NCI-H2081 (cell line): ENCODE measurements around the gene KCNAB2.
"Not testable (repeated sequence)": the region's sequence is repeated elsewhere in the genome, so short reads cannot be mapped to it uniquely, and the experiment has no call there.

Experiments used
- DNase-seq, 2 experiments: peaks; one replicate each; lab custom pipeline; 2025; lab: John Stamatoyannopoulos, UW

KCNAB2 gene

GRCh38 chr1:6010554-6010953 is 35.1 kb upstream of the KCNAB2 start:
- DNase-seq: no peak

- no peak for DNase-seq
These were observed 34.3 kb upstream of the KCNAB2 start for GRCh38 chr1:6011161-6011945.

GRCh38 chr1:6011946-6012258 is 33.8 kb upstream of the KCNAB2 start:
- no peak for DNase-seq

DNA sequence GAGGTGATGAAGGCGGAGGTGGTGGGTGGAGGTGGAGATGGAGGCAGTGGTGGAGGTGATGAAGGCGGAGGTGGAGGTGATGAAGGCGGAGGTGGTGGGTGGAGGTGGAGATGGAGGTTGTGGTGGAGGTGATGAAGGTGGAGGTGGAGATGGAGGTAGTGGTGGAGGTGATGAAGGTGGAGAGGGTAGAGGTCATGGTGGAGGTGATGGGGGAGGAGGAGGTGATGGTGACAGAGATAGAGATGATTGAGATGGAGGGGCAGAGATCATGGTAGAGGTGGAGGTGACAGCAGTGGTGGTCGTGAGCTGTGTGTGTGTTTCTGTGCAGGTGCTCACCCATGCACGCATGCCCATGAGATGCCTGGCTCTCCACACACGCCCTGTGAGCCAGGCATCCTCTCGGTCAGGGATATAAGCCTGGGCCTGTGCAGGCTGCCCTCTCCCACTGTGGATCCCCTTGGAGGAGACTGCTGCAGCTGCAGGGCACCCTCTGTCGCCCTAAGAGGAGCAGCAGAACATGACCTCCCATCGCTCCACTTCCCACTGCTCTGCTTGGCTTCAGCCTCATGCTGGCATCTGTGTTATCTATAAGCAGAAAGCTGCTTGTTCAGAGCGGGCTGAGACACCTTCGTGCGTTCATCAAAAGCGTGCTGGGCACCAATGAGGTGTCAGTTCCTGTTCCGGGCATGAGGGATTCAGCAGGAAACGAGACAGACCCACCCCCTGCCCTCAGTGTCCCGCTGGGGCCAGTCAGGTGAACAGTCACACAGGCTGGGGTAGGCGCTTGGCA is 33.0 kb upstream of the KCNAB2 start:
- no peak for DNase-seq

- no peak for DNase-seq
These were observed 32.2 kb upstream of the KCNAB2 start for GRCh38 chr1:6013491-6013890.

DNA sequence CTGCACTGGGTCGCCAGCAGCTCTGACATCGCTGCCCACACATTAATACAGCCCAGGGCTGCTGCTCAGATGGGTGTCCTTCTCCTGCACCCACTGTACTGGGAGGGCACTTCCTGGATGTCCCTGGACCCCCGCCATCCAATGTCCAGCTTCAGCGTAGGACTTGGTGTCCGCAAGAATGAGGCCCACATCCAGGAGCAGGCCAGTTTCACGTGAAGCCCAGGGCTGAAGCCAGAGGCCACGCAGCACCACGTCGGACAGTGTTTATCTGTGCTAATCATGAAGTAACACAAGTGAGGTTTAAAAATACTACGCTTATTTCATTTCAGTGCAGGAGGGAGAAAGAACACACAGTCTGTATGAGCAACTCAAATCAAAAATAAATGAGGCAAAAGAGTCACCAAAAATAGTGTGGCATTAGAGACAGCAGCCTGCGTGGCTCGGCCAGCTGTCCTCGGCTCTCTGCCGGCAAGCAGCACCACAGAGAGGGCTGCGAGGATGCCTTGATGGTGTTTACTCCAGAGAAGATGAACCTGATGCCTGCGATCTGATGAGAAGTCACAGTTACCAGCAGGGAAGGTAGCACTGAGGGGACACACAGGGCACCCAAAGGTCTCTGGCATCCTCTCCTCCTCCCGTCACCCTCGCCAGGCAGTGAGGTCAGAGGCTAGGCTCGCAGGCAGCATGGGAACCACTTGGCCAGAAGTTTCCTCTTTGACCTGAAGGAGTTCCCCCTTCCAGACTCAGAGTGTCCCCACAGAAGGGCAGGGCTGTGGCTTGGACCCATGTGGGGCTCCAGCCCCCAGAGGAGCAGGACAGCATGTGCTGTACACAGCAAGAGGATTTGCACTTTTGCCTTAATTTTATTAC is 31.3 kb upstream of the KCNAB2 start:
- no peak for DNase-seq

GRCh38 chr1:6016191-6016865 is 29.4 kb upstream of the KCNAB2 start:
- no peak for DNase-seq

DNA sequence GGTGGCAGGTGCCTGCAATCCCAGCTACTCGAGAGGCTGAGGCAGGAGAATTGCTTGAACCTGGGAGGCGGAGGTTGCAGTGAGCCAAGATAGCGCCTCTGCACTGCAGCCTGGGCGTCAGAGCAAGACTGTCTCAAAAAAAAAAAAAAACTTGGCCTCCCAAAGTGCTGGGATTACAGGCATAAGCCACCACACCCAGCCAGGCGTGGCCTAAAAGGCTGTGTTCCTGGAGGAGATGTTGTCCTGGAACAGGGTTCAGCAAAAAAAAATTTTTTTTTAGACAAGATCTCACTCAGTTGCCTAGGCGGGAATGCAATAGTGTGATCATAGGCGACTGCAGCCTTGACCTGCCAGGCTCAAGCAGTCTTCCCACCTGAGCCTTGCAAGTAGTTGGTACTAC is 28.0 kb upstream of the KCNAB2 start:
- DNase-seq: not testable (repeated sequence)

- no peak for DNase-seq
These were observed 26.4 kb upstream of the KCNAB2 start for GRCh38 chr1:6019166-6019845.

GRCh38 chr1:6022193-6022592 is 23.5 kb upstream of the KCNAB2 start:
- no peak for DNase-seq

DNA sequence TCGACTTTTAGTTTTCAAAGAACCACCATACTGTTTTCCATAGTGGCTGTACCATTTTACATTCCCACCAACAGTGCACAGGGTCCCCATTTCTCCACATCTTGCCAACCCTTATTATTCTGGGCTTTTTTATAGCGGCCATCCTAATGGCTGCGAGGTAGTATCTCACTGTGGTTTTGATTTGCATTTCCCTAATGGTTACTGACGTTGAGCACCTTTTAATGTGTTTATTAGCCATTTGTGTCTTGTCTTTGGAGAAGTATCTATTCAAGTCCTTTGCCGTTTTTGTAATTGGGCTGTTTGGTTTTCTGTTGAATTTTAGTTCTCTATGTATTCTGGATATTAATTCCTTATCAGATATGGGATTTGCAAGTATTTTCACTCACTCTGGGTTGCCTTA is 22.3 kb upstream of the KCNAB2 start:
- DNase-seq: no peak

DNA sequence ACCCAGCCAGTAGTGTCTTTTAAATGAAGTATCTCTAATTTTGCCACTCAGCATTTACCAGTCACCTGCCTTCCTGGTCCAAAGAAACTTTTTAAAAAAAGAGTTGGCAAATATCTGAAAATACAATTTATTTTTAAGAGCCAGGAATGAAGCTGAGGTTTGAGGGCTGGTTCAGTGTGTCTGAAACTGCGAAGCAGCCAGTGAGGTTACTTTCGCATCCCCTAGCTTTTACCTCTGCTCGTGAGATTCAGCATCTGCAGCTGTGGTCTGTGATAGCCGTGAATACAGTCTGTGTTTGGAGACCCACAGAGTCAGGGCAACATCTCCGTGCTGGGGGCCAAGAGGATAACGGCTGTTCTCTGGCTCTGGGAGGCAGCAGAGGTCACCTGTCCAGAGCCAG is 21.3 kb upstream of the KCNAB2 start:
- DNase-seq: no peak

- no peak for DNase-seq
These were observed 20.2 kb upstream of the KCNAB2 start for GRCh38 chr1:6025269-6026094.

- DNase-seq: peak; percentile 84 to 93
These were observed 19.4 kb upstream of the KCNAB2 start for GRCh38 chr1:6026095-6026809.

- no peak for DNase-seq
These were observed 18.1 kb upstream of the KCNAB2 start for GRCh38 chr1:6027591-6027990.

DNA sequence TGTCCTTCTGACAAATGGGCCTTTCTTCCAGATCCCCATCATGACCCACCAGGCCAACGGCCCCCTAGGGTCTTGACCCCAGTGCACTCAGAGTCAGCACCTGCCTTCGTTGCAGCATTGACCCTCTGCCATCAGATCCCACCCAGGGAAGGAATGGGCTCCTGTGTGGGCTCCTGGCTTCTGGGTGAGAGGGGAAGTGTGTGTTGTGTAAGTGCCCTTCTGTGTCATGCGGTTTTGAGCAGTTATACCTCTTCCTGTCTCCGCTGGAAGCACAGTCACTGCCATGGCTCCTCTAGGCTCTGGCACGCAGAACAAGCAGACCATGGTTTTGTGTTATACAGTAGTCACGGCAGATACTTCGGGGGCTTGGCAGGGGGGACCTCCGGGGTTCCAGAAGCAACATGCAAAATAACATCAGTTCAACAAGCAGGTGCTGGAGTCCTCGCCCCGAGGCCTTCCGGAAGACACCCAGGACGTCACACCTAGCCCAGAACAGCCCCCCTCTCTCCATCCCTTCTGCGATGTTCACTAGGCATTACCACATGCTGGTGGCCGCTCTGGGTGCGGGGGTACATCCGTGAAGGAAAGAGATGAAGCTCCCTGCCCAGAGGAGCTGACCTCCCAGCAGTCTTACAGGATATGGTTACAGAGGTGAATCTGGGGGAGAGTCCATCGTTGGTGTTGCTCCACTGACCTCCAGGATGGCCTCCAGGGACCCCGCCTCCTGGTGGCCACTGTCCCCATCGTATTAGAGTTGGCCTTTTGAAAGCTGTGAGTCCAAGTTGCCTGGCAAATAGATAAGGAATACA is 17.4 kb upstream of the KCNAB2 start:
- DNase-seq: no peak

GRCh38 chr1:6029351-6029750 is 16.3 kb upstream of the KCNAB2 start:
- no peak for DNase-seq

GRCh38 chr1:6030132-6030531 is 15.6 kb upstream of the KCNAB2 start:
- no peak for DNase-seq
